ENCODE measurements around the gene CAND2. TPM values are rescaled to one million over a fixed set of nuclear protein-coding genes. Genes with fewer than 3 reads are reported as not detected.

Gene CAND2
- total RNA-seq, 1 donor from 2014 or later: 6.1 TPM

Small RNA genes lying within 50 kb of the gene (small RNA-seq; reads per million reads assigned to genes)
- gene AC034198.1 (ENCODE audit: low replicate concordance): not detected

Other genes starting within 250 kb of the CAND2 start
- 27.0 TPM for gene MKRN2, start 239.6 kb upstream of the CAND2 start, total RNA-seq
- gene RAF1, start 132.6 kb upstream of the CAND2 start, total RNA-seq: 112 TPM
- gene TMEM40, start 37.4 kb upstream of the CAND2 start, total RNA-seq: 10.8 TPM
- 1,974 TPM for gene RPL32, start 44.9 kb downstream of the CAND2 start, total RNA-seq